Colonic mucosa (tissue), 4 donors: ENCODE results near the gene MED13L. TPM values are rescaled to one million over a fixed set of nuclear protein-coding genes. Genes with fewer than 3 reads are reported as not detected.

Source experiments
- DNase-seq: peaks from one replicate; pipeline ENCODE4 v3.0.0-alpha.2; 2020
- H3K27ac ChIP-seq: fragments of 200-600 bp; one replicate; pipeline ENCODE4 v1.8.0; 2021
- H3K27me3 ChIP-seq: fragments of 200-600 bp; one replicate; pipeline ENCODE4 v1.8.0; 2021
- H3K36me3 ChIP-seq: fragments of 200-600 bp; one replicate; pipeline ENCODE4 v1.8.0; 2021
- H3K4me1 ChIP-seq: fragments of 200-600 bp; one replicate; pipeline ENCODE4 v1.8.0; 2021; ENCODE audit warnings: mild to moderate bottlenecking
- H3K4me3 ChIP-seq: fragments of 200-600 bp; one replicate; pipeline ENCODE4 v1.8.0; 2021
- H3K9ac ChIP-seq, 2 donors: one replicate each; pipeline ENCODE4 v1.7.0; 2013; ENCODE audit warnings: control low read depth in 2 of 2, low read depth in 2 of 2, low read length in 2 of 2
- H3K9me3 ChIP-seq: fragments of 200-600 bp; one replicate; pipeline ENCODE4 v1.8.0; 2021
- CTCF ChIP-seq: fragments of 200-600 bp; IDR thresholded peaks from one replicate; pipeline ENCODE4 v1.8.0; 2022; ENCODE audit warnings: antibody characterized with exemption, mild to moderate bottlenecking
- intact Hi-C: fragments of 100-400 bp; cut with DNase I; formaldehyde crosslinking; loops from one replicate; pipeline ENCODE4 v1.14.1; 2022
- total RNA-seq, 2 donors: library from RNA; stranded (reverse); fragmentation: NEBNext Ultra II Directional in 1 of 2; extraction: Animal tissue kit (Norgen Biotek cat#: 25700) in 1 of 2; gene quantifications; one replicate each; pipeline ENCODE4 v1.2.1, GENCODE V29; 2021
- donor health status: healthy.
- donor health status: DM: no; HTN: no; CAD: no.
- donor health status: DM: no; HTN: no; CAD: no.

The MED13L gene
- total RNA-seq, 2 donors from 2014 or later, result 73.8 to 92.6 TPM

GRCh38 chr12:115922952-115923564 is 354.4 kb downstream of the MED13L start:
- Histone ChIP-seq H3K9ac (no peak overlapping the region), H3K9me3 (no peaks in the 10 kb centered on the region), H3K36me3 (no peaks in the 10 kb centered on the region), H3K27me3 (no peaks in the 10 kb centered on the region), H3K4me3 (no peak overlapping the region), H3K4me1 (no peaks in the 10 kb centered on the region), H3K27ac (no peak overlapping the region)
- intact Hi-C loops, result no loop called here
- no peak for DNase-seq
- TF ChIP-seq CTCF, result peak; percentile 24

GRCh38 chr12:115920395-115921183 is 356.9 kb downstream of the MED13L start:
- intact Hi-C loops, result no loop called here
- H3K36me3 ChIP-seq, result no peaks in the 10 kb centered on the region
- H3K4me1 ChIP-seq, result no peaks in the 10 kb centered on the region
- H3K27me3 ChIP-seq, result peaks cover 6% of the 10 kb centered on the region
- no peak overlapping the region for H3K9ac ChIP-seq
- TF ChIP-seq CTCF, result no peak
- no peak overlapping the region for H3K27ac ChIP-seq
- H3K9me3 ChIP-seq, result no peaks in the 10 kb centered on the region
- no peak overlapping the region for H3K4me3 ChIP-seq
- no peak for DNase-seq

- no peak overlapping the region for H3K27ac ChIP-seq
- H3K36me3 ChIP-seq, result no peaks in the 10 kb centered on the region
- H3K27me3 ChIP-seq, result peaks cover 6% of the 10 kb centered on the region
- H3K9ac ChIP-seq, result no peak overlapping the region
- H3K9me3 ChIP-seq, result no peaks in the 10 kb centered on the region
- no peak for DNase-seq
- no peaks in the 10 kb centered on the region for H3K4me1 ChIP-seq
- TF ChIP-seq CTCF, result no peak
- intact Hi-C loops, result loop anchor here (5.0 kb wide), 3 partner anchors 51 to 1256 kb away; no protein-coding TSS in a partner anchor
- H3K4me3 ChIP-seq, result no peak overlapping the region
These were observed 358.7 kb downstream of the MED13L start for GRCh38 chr12:115918763-115919162.

- peaks cover 6% of the 10 kb centered on the region for H3K27me3 ChIP-seq
- no peak overlapping the region for H3K4me3 ChIP-seq
These were observed 360.4 kb downstream of the MED13L start for GRCh38 chr12:115916910-115917668.

More at GRCh38 chr12:115916910-115917668, 360.4 kb downstream of the MED13L start:
- Histone ChIP-seq H3K9ac (peak overlapping the region in 1 of 2 donors; percentile 12), H3K4me1 (no peaks in the 10 kb centered on the region), H3K27ac (no peak overlapping the region), H3K9me3 (no peaks in the 10 kb centered on the region), H3K36me3 (no peaks in the 10 kb centered on the region)
- intact Hi-C loops, result loop anchor here (5.0 kb wide), 3 partner anchors 50 to 1255 kb away; no protein-coding TSS in a partner anchor
- DNase-seq, result peak; percentile 78
- peak; percentile 91 for TF ChIP-seq CTCF
